SU-DHL-6 (cell line): ENCODE data around the gene GRIK4.

Experiments used
- H2AFZ ChIP-seq: fragments of 200-600 bp; sonication (generic); 2 replicates; pipeline ENCODE4 v1.6.1; 2014; ENCODE audit warnings: low read depth, mild to moderate bottlenecking, moderate library complexity, mixed read lengths, antibody characterized with exemption, low read length; ENCODE audit not compliant: severe bottlenecking
- H3F3A ChIP-seq: fragments of 200-600 bp; shearing (Covaris generic); 2 replicates; pipeline ENCODE4 v1.6.0; 2016; ENCODE audit warnings: antibody characterized with exemption, mild to moderate bottlenecking; ENCODE audit not compliant: insufficient read depth
- H3K27ac ChIP-seq: fragments of 200-600 bp; sonication (generic); 2 replicates; pipeline ENCODE4 v1.5.1; 2016; ENCODE audit warnings: low read depth, mild to moderate bottlenecking, low read length, moderate library complexity, mixed read lengths
- H3K27me3 ChIP-seq: fragments of 200-600 bp; sonication (generic), shearing (Covaris generic); 2 replicates; pipeline ENCODE4 v1.6.0; 2014; ENCODE audit warnings: mild to moderate bottlenecking, low read length
- H3K36me3 ChIP-seq: fragments of 200-600 bp; sonication (generic); 2 replicates; pipeline ENCODE4 v1.6.1; 2014; ENCODE audit warnings: mild to moderate bottlenecking, low read length, mixed read lengths
- H3K4me2 ChIP-seq: fragments of 300-600, 200-600 bp; shearing (Covaris generic), sonication (generic); 2 replicates; pipeline ENCODE4 v1.6.0; 2014; ENCODE audit warnings: low read length, low read depth, mild to moderate bottlenecking; ENCODE audit not compliant: poor library complexity, severe bottlenecking
- H3K4me3 ChIP-seq: fragments of 200-600 bp; sonication (generic); 2 replicates; pipeline ENCODE4 v1.5.1; 2014; ENCODE audit warnings: antibody characterized with exemption, low read length, mild to moderate bottlenecking, mixed read lengths; ENCODE audit not compliant: insufficient read depth, poor library complexity, severe bottlenecking
- H3K79me2 ChIP-seq: fragments of 200-600 bp; sonication (generic); 2 replicates; pipeline ENCODE4 v1.6.1; 2014; ENCODE audit warnings: mild to moderate bottlenecking, low read length, moderate library complexity; ENCODE audit not compliant: insufficient read depth
- H3K9ac ChIP-seq: fragments of 200-600 bp; sonication (generic); 2 replicates; pipeline ENCODE4 v1.7.0; 2014; ENCODE audit warnings: mild to moderate bottlenecking, low read length
- H3K9me2 ChIP-seq: fragments of 200-600 bp; sonication (generic); replicated peaks from 2 replicates; pipeline ENCODE4 v1.6.1; 2014; ENCODE audit warnings: low read length; ENCODE audit not compliant: insufficient read depth
- H3K9me3 ChIP-seq: fragments of 200-600 bp; sonication (generic); 2 replicates; pipeline ENCODE4 v1.6.1; 2014; ENCODE audit warnings: low read length, mixed read lengths; ENCODE audit not compliant: insufficient read depth
- H4K20me1 ChIP-seq: fragments of 200-600 bp; sonication (generic); 2 replicates; pipeline ENCODE4 v1.6.1; 2014; ENCODE audit warnings: low read depth, mild to moderate bottlenecking, antibody characterized with exemption, low read length, moderate library complexity, mixed read lengths
- EZH2phosphoT487 ChIP-seq: fragments of 200-600 bp; sonication (generic), shearing (Covaris generic); conservative IDR thresholded peaks from 2 replicates; pipeline ENCODE4 v1.6.1; 2018; ENCODE audit warnings: mild to moderate bottlenecking, antibody characterized with exemption, low read length, moderate library complexity, mixed read lengths
- TF ChIP-seq, protein P1 (sequence below): fragments of 200-600 bp; sonication (generic); IDR thresholded peaks from one replicate; pipeline ENCODE4 v1.5.1; 2017; ENCODE audit warnings: antibody characterized with exemption, mild to moderate bottlenecking, low read length, moderate library complexity; ENCODE audit not compliant: insufficient read depth, poor library complexity, severe bottlenecking

Gene GRIK4

DNA sequence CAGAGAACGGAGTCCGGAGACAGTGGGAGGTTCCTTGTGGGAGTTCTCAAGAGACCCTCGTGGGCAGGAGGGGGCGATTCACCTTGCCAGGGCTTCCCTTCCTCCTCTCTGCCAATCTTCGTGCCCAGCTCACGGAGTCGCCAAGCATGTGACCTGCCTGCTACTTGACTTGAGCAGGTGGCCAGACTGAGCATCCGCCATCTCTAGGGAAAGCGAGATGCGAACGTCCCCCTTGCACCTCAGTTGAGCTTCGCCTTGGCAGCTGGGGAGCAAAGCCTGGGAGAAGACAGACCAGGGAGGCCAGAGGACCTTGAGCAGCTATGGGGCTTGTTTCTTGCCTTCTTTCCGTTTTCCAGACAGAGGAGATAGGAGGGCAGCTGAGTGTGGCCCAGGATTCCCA is 123.2 kb downstream of the GRIK4 start:
- Histone ChIP-seq H3K4me2 (no peak overlapping the region), H3K4me3 (no peak overlapping the region), H2AFZ (no peak overlapping the region), H3K9me2 (no peaks in the 10 kb centered on the region), H3K36me3 (no peaks in the 10 kb centered on the region), H3K9ac (no peak overlapping the region), H3K27me3 (no peaks in the 10 kb centered on the region), H3F3A (no peaks in the 10 kb centered on the region), H3K9me3 (no peaks in the 10 kb centered on the region), H3K27ac (no peak overlapping the region), H4K20me1 (no peaks in the 10 kb centered on the region), H3K79me2 (no peaks in the 10 kb centered on the region)
- TF ChIP-seq EZH2phosphoT487, result no peak
- TF ChIP-seq, protein P1, sequence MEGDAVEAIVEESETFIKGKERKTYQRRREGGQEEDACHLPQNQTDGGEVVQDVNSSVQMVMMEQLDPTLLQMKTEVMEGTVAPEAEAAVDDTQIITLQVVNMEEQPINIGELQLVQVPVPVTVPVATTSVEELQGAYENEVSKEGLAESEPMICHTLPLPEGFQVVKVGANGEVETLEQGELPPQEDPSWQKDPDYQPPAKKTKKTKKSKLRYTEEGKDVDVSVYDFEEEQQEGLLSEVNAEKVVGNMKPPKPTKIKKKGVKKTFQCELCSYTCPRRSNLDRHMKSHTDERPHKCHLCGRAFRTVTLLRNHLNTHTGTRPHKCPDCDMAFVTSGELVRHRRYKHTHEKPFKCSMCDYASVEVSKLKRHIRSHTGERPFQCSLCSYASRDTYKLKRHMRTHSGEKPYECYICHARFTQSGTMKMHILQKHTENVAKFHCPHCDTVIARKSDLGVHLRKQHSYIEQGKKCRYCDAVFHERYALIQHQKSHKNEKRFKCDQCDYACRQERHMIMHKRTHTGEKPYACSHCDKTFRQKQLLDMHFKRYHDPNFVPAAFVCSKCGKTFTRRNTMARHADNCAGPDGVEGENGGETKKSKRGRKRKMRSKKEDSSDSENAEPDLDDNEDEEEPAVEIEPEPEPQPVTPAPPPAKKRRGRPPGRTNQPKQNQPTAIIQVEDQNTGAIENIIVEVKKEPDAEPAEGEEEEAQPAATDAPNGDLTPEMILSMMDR, result no peak

DNA sequence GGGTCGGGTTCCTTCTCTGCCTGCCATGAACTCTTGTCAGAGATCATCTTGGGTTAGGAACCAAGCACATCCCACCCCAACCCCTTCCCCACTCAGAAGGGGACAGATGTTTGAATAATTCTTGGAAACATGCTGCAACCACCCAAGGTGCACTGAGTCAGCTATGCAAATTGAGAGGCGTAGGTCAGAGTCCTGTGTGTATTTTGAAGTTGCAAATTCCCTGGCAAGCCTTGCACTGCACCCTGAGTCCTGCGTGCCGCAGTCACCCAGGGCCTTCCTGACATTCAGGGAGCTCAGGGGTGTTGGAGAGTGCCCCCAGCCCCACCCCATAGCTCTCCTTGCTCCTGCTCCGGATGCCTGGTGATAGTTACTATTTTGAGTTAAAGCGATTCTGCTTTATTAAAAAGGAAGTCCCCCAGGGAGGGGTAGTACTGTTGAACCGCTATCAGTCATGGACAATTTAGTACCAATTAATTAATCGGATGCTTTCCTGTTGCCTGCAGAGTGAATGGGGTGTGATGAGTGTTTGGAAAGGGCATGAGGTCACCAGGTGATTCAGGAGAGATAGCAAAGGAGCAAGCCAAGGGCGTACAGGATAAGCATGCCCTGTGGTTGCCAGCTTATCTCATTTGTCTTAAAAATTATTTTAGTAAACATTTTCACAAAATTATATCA is 123.7 kb downstream of the GRIK4 start:
- Histone ChIP-seq H3K79me2 (no peaks in the 10 kb centered on the region), H3K9me3 (no peaks in the 10 kb centered on the region), H2AFZ (no peak overlapping the region), H3F3A (no peaks in the 10 kb centered on the region), H3K27me3 (no peaks in the 10 kb centered on the region), H3K9ac (no peak overlapping the region), H3K4me3 (no peak overlapping the region), H3K36me3 (no peaks in the 10 kb centered on the region), H4K20me1 (no peaks in the 10 kb centered on the region), H3K4me2 (no peak overlapping the region), H3K9me2 (no peaks in the 10 kb centered on the region), H3K27ac (no peak overlapping the region)
- no peak for TF ChIP-seq EZH2phosphoT487

DNA sequence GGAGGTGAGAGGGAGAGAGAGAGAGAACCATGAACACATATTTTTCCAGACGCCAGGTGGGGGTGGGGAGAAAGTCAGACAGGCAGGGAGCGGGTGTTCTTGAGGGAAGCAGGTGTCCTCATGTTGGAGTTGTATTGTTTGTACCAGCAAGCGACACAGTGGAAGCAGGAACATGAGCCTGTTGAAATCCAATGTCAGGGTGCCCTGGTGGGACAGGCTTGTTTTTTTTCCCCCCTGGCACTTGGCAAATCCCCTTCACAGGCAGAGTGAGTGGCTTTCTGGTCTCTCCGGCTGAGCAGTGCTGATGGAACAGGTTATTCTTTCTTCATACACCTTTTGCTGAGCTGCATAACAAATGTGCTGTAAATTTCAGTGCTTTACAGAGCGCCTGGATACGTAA is 125.6 kb downstream of the GRIK4 start:
- no peaks in the 10 kb centered on the region for H3K9me3 ChIP-seq
- no peak overlapping the region for H3K4me2 ChIP-seq
- H3K36me3 ChIP-seq, result no peaks in the 10 kb centered on the region
- H3K4me3 ChIP-seq, result no peak overlapping the region
- H3K9ac ChIP-seq, result no peak overlapping the region
- H3K79me2 ChIP-seq, result no peaks in the 10 kb centered on the region
- H2AFZ ChIP-seq, result no peak overlapping the region
- no peaks in the 10 kb centered on the region for H3K9me2 ChIP-seq
- H3K27me3 ChIP-seq, result no peaks in the 10 kb centered on the region
- no peaks in the 10 kb centered on the region for H4K20me1 ChIP-seq
- no peaks in the 10 kb centered on the region for H3F3A ChIP-seq
- H3K27ac ChIP-seq, result no peak overlapping the region
- TF ChIP-seq, protein P1, result no peak
- TF ChIP-seq EZH2phosphoT487, result no peak

DNA sequence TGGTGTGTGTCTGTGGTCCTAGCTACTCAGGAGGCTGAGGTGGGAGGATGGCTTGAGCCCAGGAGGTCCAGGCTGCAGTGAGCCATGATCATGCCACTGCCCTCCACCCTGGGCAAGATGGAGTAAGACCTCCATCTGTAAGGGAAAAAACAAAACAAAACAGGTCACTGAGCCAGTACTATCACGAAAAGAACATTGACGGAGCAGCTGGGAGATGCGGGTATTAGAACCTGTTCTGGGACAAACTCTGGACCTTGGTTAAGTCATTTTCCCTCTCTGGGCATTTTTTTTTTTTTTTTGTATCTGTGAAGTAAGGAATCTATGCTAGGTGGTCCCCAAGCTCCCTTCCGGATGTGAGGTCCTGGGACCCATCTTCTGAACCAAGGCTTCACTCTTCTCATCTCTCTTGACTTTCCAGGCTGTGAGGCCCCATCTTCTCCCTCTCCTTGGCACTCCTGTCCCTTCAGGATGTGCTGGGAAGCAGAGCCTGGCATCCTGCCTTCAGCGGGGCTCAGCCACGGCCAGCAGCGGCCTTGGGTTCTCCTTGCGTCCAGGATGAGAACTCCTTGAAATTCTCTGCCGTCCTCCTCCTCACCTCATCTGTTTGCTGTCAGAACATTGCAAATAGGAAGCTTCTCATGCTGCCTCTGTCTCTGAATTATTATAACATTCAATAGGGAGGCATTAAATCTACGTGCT is 130.8 kb downstream of the GRIK4 start:
- no peak overlapping the region for H3K4me3 ChIP-seq
- no peaks in the 10 kb centered on the region for H3K27me3 ChIP-seq
- no peaks in the 10 kb centered on the region for H3K79me2 ChIP-seq
- no peak for TF ChIP-seq EZH2phosphoT487
- TF ChIP-seq, protein P1, result no peak
- no peaks in the 10 kb centered on the region for H3K9me3 ChIP-seq
- H4K20me1 ChIP-seq, result no peaks in the 10 kb centered on the region
- H3K9me2 ChIP-seq, result no peaks in the 10 kb centered on the region
- no peak overlapping the region for H3K27ac ChIP-seq
- H3F3A ChIP-seq, result no peaks in the 10 kb centered on the region
- no peak overlapping the region for H2AFZ ChIP-seq
- H3K4me2 ChIP-seq, result no peak overlapping the region
- H3K9ac ChIP-seq, result no peak overlapping the region
- H3K36me3 ChIP-seq, result no peaks in the 10 kb centered on the region
